ENCODE results near the gene COL7A1.
"Not testable (repeated sequence)": the region's sequence is repeated elsewhere in the genome, so short reads cannot be mapped to it uniquely, and the experiment has no call there.

Gene COL7A1

GRCh38 chr3:48532271-48532976 is 62.7 kb downstream of the COL7A1 start:
- DNase-seq: no peak

GRCh38 chr3:48530701-48531100 is 64.4 kb downstream of the COL7A1 start:
- DNase-seq: not testable (repeated sequence)

GRCh38 chr3:48528754-48529153 is 66.4 kb downstream of the COL7A1 start:
- DNase-seq: no peak

- no peak for DNase-seq
Observed at GRCh38 chr3:48528048-48528447, 67.1 kb downstream of the COL7A1 start.

- DNase-seq: no peak
Observed at GRCh38 chr3:48524970-48525369, 70.2 kb downstream of the COL7A1 start.

GRCh38 chr3:48521635-48522034 is 73.5 kb downstream of the COL7A1 start:
- DNase-seq: no peak

- DNase-seq: no peak
Observed at GRCh38 chr3:48519277-48519643, 75.9 kb downstream of the COL7A1 start.

GRCh38 chr3:48518638-48519276 is 76.4 kb downstream of the COL7A1 start:
- DNase-seq: no peak

GRCh38 chr3:48518069-48518468 is 77.1 kb downstream of the COL7A1 start:
- no peak for DNase-seq

- no peak for DNase-seq
Observed at GRCh38 chr3:48516571-48516970, 78.6 kb downstream of the COL7A1 start.

- DNase-seq: no peak
Observed at GRCh38 chr3:48514431-48515227, 80.5 kb downstream of the COL7A1 start.
